ENCODE data around the gene GNL1.

- TF ChIP-seq TAF1 (conservative IDR thresholded peaks at IDR 0.05) = no peak
- TF ChIP-seq CTCF (IDR thresholded peaks at IDR 0.05; ENCODE audit: low read depth, low read length, missing input control) = no peak
- TF ChIP-seq JUND (IDR thresholded peaks at IDR 0.05) = no peak
- TF ChIP-seq REST (IDR thresholded peaks at IDR 0.05) = no peak
- no peak for TF ChIP-seq FOXA1 (IDR thresholded peaks at IDR 0.05)
- TF ChIP-seq RAD21 (IDR thresholded peaks at IDR 0.05) = no peak
- no peak for TF ChIP-seq ZBTB33 (IDR thresholded peaks at IDR 0.05)
- no peak for TF ChIP-seq RXRA (IDR thresholded peaks at IDR 0.05)
- no peak for TF ChIP-seq EGR1 (IDR thresholded peaks at IDR 0.05; ENCODE audit: low read depth in 2 of 2)
- TF ChIP-seq MAX (IDR thresholded peaks at IDR 0.05) = no peak
- TF ChIP-seq YY1 (IDR thresholded peaks at IDR 0.05) = no peak
These were observed 12.5 kb downstream of the GNL1 start for GRCh38 chr6:30543821-30544220.
